GM18499 (cell line): ENCODE data around the gene RAPGEF1.
"Not testable (repeated sequence)": the region's sequence is repeated elsewhere in the genome, so short reads cannot be mapped to it uniquely, and the experiment has no call there.

Source experiments
- ATAC-seq: cut with Tn5 transposase; IDR thresholded peaks from one replicate; pipeline ENCODE4 v1.9.1; 2021; ENCODE audit warnings: moderate number of reproducible peaks; ENCODE audit not compliant: insufficient read depth, unreplicated experiment

RAPGEF1 gene

GRCh38 chr9:131657940-131658339 is 81.9 kb downstream of the RAPGEF1 start:
- ATAC-seq, result no peak

- no peak for ATAC-seq
These were observed 82.4 kb downstream of the RAPGEF1 start for GRCh38 chr9:131657456-131657855.

GRCh38 chr9:131657037-131657377 is 82.9 kb downstream of the RAPGEF1 start:
- no peak for ATAC-seq

- ATAC-seq, result no peak
These were observed 83.4 kb downstream of the RAPGEF1 start for GRCh38 chr9:131656356-131657036.

GRCh38 chr9:131654369-131654768 is 85.5 kb downstream of the RAPGEF1 start:
- not testable (repeated sequence) for ATAC-seq

GRCh38 chr9:131651599-131651998 is 88.3 kb downstream of the RAPGEF1 start:
- ATAC-seq, result no peak

GRCh38 chr9:131651160-131651559 is 88.7 kb downstream of the RAPGEF1 start:
- ATAC-seq, result no peak

GRCh38 chr9:131650254-131650653 is 89.6 kb downstream of the RAPGEF1 start:
- ATAC-seq, result no peak

- no peak for ATAC-seq
These were observed 90.2 kb downstream of the RAPGEF1 start for GRCh38 chr9:131649646-131650045.

- ATAC-seq, result no peak
These were observed 94.6 kb downstream of the RAPGEF1 start for GRCh38 chr9:131645078-131645776.

- no peak for ATAC-seq
These were observed 97.3 kb downstream of the RAPGEF1 start for GRCh38 chr9:131642496-131643083.

- ATAC-seq, result no peak
These were observed 98.0 kb downstream of the RAPGEF1 start for GRCh38 chr9:131641618-131642495.

- no peak for ATAC-seq
These were observed 99.3 kb downstream of the RAPGEF1 start for GRCh38 chr9:131640438-131641137.

GRCh38 chr9:131639769-131640437 is 100.0 kb downstream of the RAPGEF1 start:
- no peak for ATAC-seq

- no peak for ATAC-seq
These were observed 103.3 kb downstream of the RAPGEF1 start for GRCh38 chr9:131636593-131636992.

GRCh38 chr9:131635892-131636291 is 104.0 kb downstream of the RAPGEF1 start:
- no peak for ATAC-seq

- no peak for ATAC-seq
These were observed 104.6 kb downstream of the RAPGEF1 start for GRCh38 chr9:131635285-131635684.

GRCh38 chr9:131633491-131634031 is 106.3 kb downstream of the RAPGEF1 start:
- no peak for ATAC-seq

- ATAC-seq, result no peak
These were observed 108.6 kb downstream of the RAPGEF1 start for GRCh38 chr9:131631306-131631705.
